Calu3 (cell line): ENCODE data around the gene GBP4. TPM values are rescaled to one million over a fixed set of nuclear protein-coding genes. Genes with fewer than 3 reads are reported as not detected.

Experiments
- BruUV-seq: library from RNA; stranded (reverse); fragments of 400-500 nt; replicated peaks from 2 replicates; lab custom pipeline; 2021; lab: Mats Ljungman, UMichigan
- CTCF ChIA-PET: fragments of 300-600 bp; sonication (Branson Sonifier 250); formaldehyde crosslinking; loops from one replicate; lab custom pipeline; 2022; ENCODE audit warnings: antibody characterized with exemption; lab: Charles Lee
- DNase-seq: peaks from one replicate; pipeline ENCODE4 v3.0.0; 2022
- H3K27ac Mint-ChIP-seq: one replicate; pipeline ENCODE4 v1.8.0; 2022; ENCODE audit warnings: mixed read lengths; ENCODE audit not compliant: unreplicated experiment
- H3K27me3 Mint-ChIP-seq: one replicate; pipeline ENCODE4 v1.8.0; 2022; ENCODE audit warnings: mixed read lengths; ENCODE audit not compliant: unreplicated experiment
- H3K36me3 Mint-ChIP-seq: one replicate; pipeline ENCODE4 v1.8.0; 2022; ENCODE audit warnings: mild to moderate bottlenecking, moderate library complexity, mixed read lengths; ENCODE audit not compliant: insufficient read depth, unreplicated experiment
- H3K4me1 Mint-ChIP-seq: one replicate; pipeline ENCODE4 v1.8.0; 2022; ENCODE audit warnings: mild to moderate bottlenecking, low read depth, mixed read lengths; ENCODE audit not compliant: unreplicated experiment
- H3K4me3 Mint-ChIP-seq: one replicate; pipeline ENCODE4 v1.8.0; 2022; ENCODE audit warnings: mild to moderate bottlenecking, low read depth, moderate library complexity, mixed read lengths; ENCODE audit not compliant: unreplicated experiment
- H3K9me3 Mint-ChIP-seq: one replicate; pipeline ENCODE4 v1.8.0; 2022; ENCODE audit warnings: low read depth, mixed read lengths; ENCODE audit not compliant: unreplicated experiment
- CTCF ChIP-seq: fragments of 200-600 bp; IDR thresholded peaks from one replicate; pipeline ENCODE4 v1.8.0; 2022; ENCODE audit warnings: antibody characterized with exemption; ENCODE audit not compliant: unreplicated experiment
- intact Hi-C: fragments of 100-400 bp; cut with micrococcal nuclease; formaldehyde crosslinking; loops from one replicate; pipeline ENCODE4 v1.10.0; 2022; ENCODE audit not compliant: unreplicated experiment
- total RNA-seq: library from RNA; stranded (reverse); gene quantifications from 2 replicates; pipeline ENCODE4 v1.2.3, GENCODE V29; 2022

Gene GBP4
- total RNA-seq, 1 experiment from 2014 or later: 10.3 TPM

GRCh38 chr1:89149229-89149628, 49.5 kb downstream of the GBP4 start:
- no TSS peak for BruUV-seq
- CTCF ChIA-PET: no interaction called here
- peak; percentile 51 for DNase-seq
- Mint-ChIP-seq H3K27me3 (no peaks in the 10 kb centered on the region), H3K4me3 (no peak overlapping the region), H3K9me3 (no peaks in the 10 kb centered on the region), H3K36me3 (no peaks in the 10 kb centered on the region), H3K27ac (no peak overlapping the region), H3K4me1 (no peaks in the 10 kb centered on the region)
- no peak for TF ChIP-seq CTCF
- intact Hi-C loops: no loop called here

DNA sequence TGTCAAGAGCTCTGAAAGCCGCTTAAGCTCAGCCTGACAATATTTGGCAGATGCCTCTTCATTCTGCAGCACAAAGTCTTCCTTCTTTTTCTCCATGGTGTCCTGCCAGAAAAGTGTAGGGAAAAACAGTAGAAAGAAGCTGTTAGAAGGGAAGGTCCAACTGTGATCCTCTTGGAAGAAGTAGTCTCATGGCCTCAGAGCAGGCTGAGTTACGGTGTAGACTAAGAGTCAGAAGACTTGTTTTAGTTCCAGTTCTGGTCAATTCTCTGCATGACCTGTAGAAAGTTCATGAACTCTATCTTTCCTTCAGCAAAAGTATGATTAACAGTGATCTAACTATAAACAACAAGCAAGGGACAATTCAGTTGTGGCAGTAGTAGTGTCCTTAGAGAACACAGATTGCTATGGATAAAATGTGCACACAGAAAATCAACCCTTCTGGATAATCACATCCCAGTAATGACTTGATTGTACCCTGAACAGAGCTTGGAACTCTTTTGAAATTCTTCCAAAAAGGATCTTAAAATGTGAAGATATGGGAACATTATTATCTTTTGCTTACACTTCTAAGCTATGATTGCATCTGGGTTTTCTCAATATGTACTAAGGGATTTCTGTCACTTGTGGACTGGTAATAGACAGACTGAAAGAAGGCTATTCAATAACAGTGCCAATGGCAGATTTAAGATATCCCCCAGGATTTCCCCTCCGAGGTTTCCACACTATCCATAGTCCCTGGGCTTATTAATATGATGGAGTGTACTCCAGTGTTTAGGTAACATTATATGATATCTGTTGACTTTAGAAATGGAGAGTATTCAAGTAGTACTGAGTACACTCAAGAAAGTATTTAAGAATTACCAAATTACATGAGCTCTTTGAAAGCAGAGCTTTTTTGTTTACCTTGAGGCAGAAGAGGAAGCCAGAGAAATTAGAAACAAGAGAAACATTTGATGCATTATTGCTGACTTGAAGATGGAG, 50.8 kb downstream of the GBP4 start:
- Mint-ChIP-seq H3K4me3 (no peak overlapping the region), H3K4me1 (no peaks in the 10 kb centered on the region), H3K27ac (no peak overlapping the region), H3K36me3 (no peaks in the 10 kb centered on the region), H3K9me3 (no peaks in the 10 kb centered on the region), H3K27me3 (no peaks in the 10 kb centered on the region)
- no peak for TF ChIP-seq CTCF
- CTCF ChIA-PET: no interaction called here
- no peak for DNase-seq
- intact Hi-C loops: no loop called here
- BruUV-seq: no TSS peak

DNA sequence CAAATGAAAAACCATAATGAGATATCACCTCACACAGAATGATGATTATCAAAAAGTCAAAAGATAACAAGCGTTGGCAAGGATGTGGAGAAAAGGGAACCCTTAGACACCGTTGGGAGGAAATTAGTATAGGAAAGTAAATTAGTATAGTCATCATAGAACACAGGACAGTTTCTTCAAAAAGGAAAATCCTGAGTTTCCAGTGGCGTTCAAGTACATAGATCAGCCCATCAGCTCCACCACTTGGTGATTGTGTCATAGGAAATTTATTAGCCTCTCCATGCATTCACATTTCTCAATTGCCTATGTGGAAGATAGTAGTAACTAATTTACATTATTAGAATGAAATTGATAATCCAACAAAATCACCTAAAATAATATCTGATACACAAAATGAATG, 52.0 kb downstream of the GBP4 start:
- no peak overlapping the region for H3K4me3 Mint-ChIP-seq
- no TSS peak for BruUV-seq
- intact Hi-C loops: no loop called here
- no peaks in the 10 kb centered on the region for H3K36me3 Mint-ChIP-seq
- CTCF ChIA-PET: no interaction called here
- H3K9me3 Mint-ChIP-seq: no peaks in the 10 kb centered on the region
- no peak overlapping the region for H3K27ac Mint-ChIP-seq
- DNase-seq: no peak
- no peaks in the 10 kb centered on the region for H3K27me3 Mint-ChIP-seq
- no peak for TF ChIP-seq CTCF
- H3K4me1 Mint-ChIP-seq: no peaks in the 10 kb centered on the region

DNA sequence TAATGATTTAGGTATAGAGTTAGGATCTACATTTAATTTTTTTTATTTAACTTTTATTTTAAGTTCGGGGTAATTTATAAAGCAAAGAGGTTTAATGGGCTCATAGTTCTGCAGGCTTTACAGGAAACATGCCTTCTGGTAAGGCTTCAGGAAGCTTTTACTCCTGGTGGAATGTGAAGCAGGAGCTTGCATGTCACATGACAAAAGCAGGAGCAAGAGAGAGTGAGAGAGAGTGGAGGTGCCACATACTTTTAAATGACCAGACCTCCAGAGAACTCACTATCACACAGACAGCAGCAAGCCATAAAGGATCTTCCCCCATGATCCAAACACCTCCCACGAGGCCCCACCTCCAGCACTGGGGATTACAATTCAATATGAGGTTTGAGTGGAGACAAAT, 55.3 kb downstream of the GBP4 start:
- TF ChIP-seq CTCF: no peak
- Mint-ChIP-seq H3K4me1 (no peaks in the 10 kb centered on the region), H3K36me3 (no peaks in the 10 kb centered on the region), H3K27ac (no peak overlapping the region), H3K9me3 (no peaks in the 10 kb centered on the region), H3K27me3 (no peaks in the 10 kb centered on the region), H3K4me3 (no peak overlapping the region)
- CTCF ChIA-PET: no interaction called here
- no peak for DNase-seq
- no TSS peak for BruUV-seq
- intact Hi-C loops: no loop called here
